CD4-positive, alpha-beta T cell treated with Interferon gamma for 1 hour (primary cell): ENCODE data around the gene MMP21.

ENCODE experiments used
- DNase-seq: peaks from one replicate; pipeline ENCODE4 v3.0.0-alpha.2; 2020

Gene MMP21

GRCh38 chr10:125761961-125762360 is 13.7 kb downstream of the MMP21 start:
- DNase-seq = no peak

- DNase-seq = no peak
These were observed 17.9 kb downstream of the MMP21 start for GRCh38 chr10:125757742-125758141.

- DNase-seq = no peak
These were observed 18.7 kb downstream of the MMP21 start for GRCh38 chr10:125756853-125757487.

GRCh38 chr10:125756196-125756595 is 19.4 kb downstream of the MMP21 start:
- DNase-seq = no peak

- DNase-seq = no peak
These were observed 28.2 kb downstream of the MMP21 start for GRCh38 chr10:125747417-125747816.

GRCh38 chr10:125744909-125745308 is 30.7 kb downstream of the MMP21 start:
- no peak for DNase-seq

GRCh38 chr10:125742465-125742864 is 33.2 kb downstream of the MMP21 start:
- no peak for DNase-seq

GRCh38 chr10:125739994-125740679 is 35.5 kb downstream of the MMP21 start:
- no peak for DNase-seq

- no peak for DNase-seq
These were observed 37.4 kb downstream of the MMP21 start for GRCh38 chr10:125738206-125738605.

- no peak for DNase-seq
These were observed 40.8 kb downstream of the MMP21 start for GRCh38 chr10:125734823-125735222.

- no peak for DNase-seq
These were observed 41.5 kb downstream of the MMP21 start for GRCh38 chr10:125734148-125734547.

GRCh38 chr10:125727436-125727835 is 48.2 kb downstream of the MMP21 start:
- no peak for DNase-seq

GRCh38 chr10:125726914-125727313 is 48.7 kb downstream of the MMP21 start:
- no peak for DNase-seq

GRCh38 chr10:125722811-125723210 is 52.8 kb downstream of the MMP21 start:
- no peak for DNase-seq

- no peak for DNase-seq
These were observed 54.6 kb downstream of the MMP21 start for GRCh38 chr10:125721035-125721434.

- DNase-seq = no peak
These were observed 55.6 kb downstream of the MMP21 start for GRCh38 chr10:125720002-125720382.

- DNase-seq = peak; percentile 100
These were observed 56.2 kb downstream of the MMP21 start, which contains the start of gene EDRF1 for GRCh38 chr10:125719173-125720001. Gene EDRF1, plus strand, starts transcription at chr10:125719709. Its CDS starts 99 bp downstream, at chr10:125719808.
